Tibial nerve (tissue), 4 donors: Measurements from ENCODE around the gene PLEKHM2. TPM values are rescaled to one million over a fixed set of nuclear protein-coding genes. Genes with fewer than 3 reads are reported as not detected.

Source experiments
- DNase-seq, 2 donors: peaks; one replicate each; pipeline ENCODE4 v3.0.0-alpha.2; 2019; ENCODE audit warnings: low spot score in 2 of 2
- H3K27ac ChIP-seq, 4 donors: fragments of 200-600 bp; sonication (generic) in 3 of 4; one replicate each; pipeline ENCODE4 v1.5.1; 2017 to 2019; ENCODE audit warnings: mild to moderate bottlenecking in 1 of 4
- H3K27me3 ChIP-seq, 2 donors: fragments of 200-600 bp; sonication (generic) in 1 of 2; one replicate each; pipeline versions ENCODE4 v1.5.1 to v1.6.0; 2017 to 2019
- H3K36me3 ChIP-seq, 3 donors: fragments of 200-600 bp; sonication (generic); one replicate each; pipeline ENCODE4 v1.5.1; 2018 to 2019
- H3K4me1 ChIP-seq, 4 donors: fragments of 200-600 bp; sonication (generic) in 3 of 4; one replicate each; pipeline ENCODE4 v1.5.1; 2017 to 2019
- H3K4me3 ChIP-seq, 4 donors: fragments of 200-600 bp; sonication (generic) in 3 of 4; one replicate each; pipeline ENCODE4 v1.5.1; 2017 to 2019; ENCODE audit warnings: mild to moderate bottlenecking in 1 of 4, moderate library complexity in 1 of 4
- H3K9me3 ChIP-seq, 4 donors: fragments of 200-600 bp; sonication (generic) in 3 of 4; one replicate each; pipeline ENCODE4 v1.5.1; 2017 to 2019
- EP300 ChIP-seq, 2 donors: sonication (generic); formaldehyde crosslinking; IDR thresholded peaks; one replicate each; pipeline ENCODE4 v1.6.1; 2017; ENCODE audit warnings: antibody characterized with exemption in 2 of 2, mild to moderate bottlenecking in 1 of 2
- POLR2A ChIP-seq, 2 donors: fragments of 450-650 bp; IDR thresholded peaks; one replicate each; pipeline ENCODE4 v1.6.1; 2017; ENCODE audit warnings: antibody characterized with exemption in 2 of 2, mild to moderate bottlenecking in 2 of 2, moderate library complexity in 2 of 2
- WGBS, 2 donors: methylation state at CpG; one replicate each; pipeline ENCODE4 v1.1.5; 2018; 5-methylcytosine and 5-hydroxymethylcytosine counted together
- small RNA-seq: library from RNA; depleted of rRNA; stranded (forward); fragments of <200 nt; gene quantifications from one replicate; pipeline ENCODE3, GENCODE V24; 2016
- total RNA-seq, 4 donors: library from RNA; depleted of rRNA; stranded (reverse); fragments of >200 nt; gene quantifications; one replicate each; pipeline ENCODE4 v1.1.0, GENCODE V29; 2016
- TF ChIP-seq, protein P1 (sequence below), 5 experiments: fragments of 200-600 bp in 3 of 5; fragments of 450-650 bp in 2 of 5; sonication (generic) in 3 of 5; IDR thresholded peaks; one replicate each; pipeline ENCODE4 v1.5.1; 2016 to 2019; ENCODE audit warnings: antibody characterized with exemption in 5 of 5, mild to moderate bottlenecking in 3 of 5, moderate library complexity in 2 of 5

PLEKHM2 gene
- total RNA-seq, 4 donors from 2014 or later: 54.0 to 80.4 (median 57.1) TPM

DNA sequence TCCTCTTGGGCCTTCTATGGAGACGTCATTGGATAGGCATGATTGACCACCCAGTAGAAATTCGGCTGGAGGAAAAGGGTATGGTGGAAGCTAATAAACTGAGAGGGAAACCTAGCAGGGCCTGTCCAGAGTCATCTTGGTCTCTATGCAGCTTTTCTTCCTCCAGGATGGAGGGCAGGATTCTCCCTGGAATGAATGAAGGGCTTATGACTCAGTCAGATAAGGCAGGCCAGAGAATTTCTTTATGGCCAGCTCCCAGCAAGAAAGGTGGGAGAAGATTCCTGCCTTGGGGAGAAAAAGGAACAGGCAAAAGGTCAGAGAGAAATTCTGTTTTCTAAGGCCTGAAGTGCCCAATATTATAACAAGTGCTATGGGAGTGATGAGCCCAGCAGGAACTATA is 91.6 kb downstream of the PLEKHM2 start:
- no peaks in the 10 kb centered on the region for H3K4me1 ChIP-seq
- 69 to 75% methylated on average over 2 of the region's 2 CpGs for WGBS, 2 donors
- peaks cover 0 to 25% (median 0%) of the 10 kb centered on the region in 3 donors for H3K36me3 ChIP-seq
- H3K9me3 ChIP-seq: no peaks in the 10 kb centered on the region
- H3K27me3 ChIP-seq: no peaks in the 10 kb centered on the region
- no peak overlapping the region for H3K4me3 ChIP-seq
- H3K27ac ChIP-seq: no peak overlapping the region
- DNase-seq: no peak
- TF ChIP-seq POLR2A (IDR thresholded peaks at IDR 0.05) (no peak), EP300 (IDR thresholded peaks at IDR 0.05) (no peak)
- TF ChIP-seq, protein P1, sequence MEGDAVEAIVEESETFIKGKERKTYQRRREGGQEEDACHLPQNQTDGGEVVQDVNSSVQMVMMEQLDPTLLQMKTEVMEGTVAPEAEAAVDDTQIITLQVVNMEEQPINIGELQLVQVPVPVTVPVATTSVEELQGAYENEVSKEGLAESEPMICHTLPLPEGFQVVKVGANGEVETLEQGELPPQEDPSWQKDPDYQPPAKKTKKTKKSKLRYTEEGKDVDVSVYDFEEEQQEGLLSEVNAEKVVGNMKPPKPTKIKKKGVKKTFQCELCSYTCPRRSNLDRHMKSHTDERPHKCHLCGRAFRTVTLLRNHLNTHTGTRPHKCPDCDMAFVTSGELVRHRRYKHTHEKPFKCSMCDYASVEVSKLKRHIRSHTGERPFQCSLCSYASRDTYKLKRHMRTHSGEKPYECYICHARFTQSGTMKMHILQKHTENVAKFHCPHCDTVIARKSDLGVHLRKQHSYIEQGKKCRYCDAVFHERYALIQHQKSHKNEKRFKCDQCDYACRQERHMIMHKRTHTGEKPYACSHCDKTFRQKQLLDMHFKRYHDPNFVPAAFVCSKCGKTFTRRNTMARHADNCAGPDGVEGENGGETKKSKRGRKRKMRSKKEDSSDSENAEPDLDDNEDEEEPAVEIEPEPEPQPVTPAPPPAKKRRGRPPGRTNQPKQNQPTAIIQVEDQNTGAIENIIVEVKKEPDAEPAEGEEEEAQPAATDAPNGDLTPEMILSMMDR (IDR thresholded peaks at IDR 0.05): no peak

GRCh38 chr1:15777909-15778707 is 94.0 kb downstream of the PLEKHM2 start:
- no peak for DNase-seq
- Histone ChIP-seq H3K4me3 (no peak overlapping the region), H3K9me3 (no peaks in the 10 kb centered on the region), H3K27me3 (no peaks in the 10 kb centered on the region), H3K27ac (no peak overlapping the region), H3K36me3 (peaks cover 0 to 16% (median 0%) of the 10 kb centered on the region in 3 donors), H3K4me1 (no peaks in the 10 kb centered on the region)
- no peak for TF ChIP-seq POLR2A (IDR thresholded peaks at IDR 0.05)
- no peak for TF ChIP-seq EP300 (IDR thresholded peaks at IDR 0.05)
- TF ChIP-seq, protein P1 (IDR thresholded peaks at IDR 0.05): no peak
- WGBS, 2 donors: 85 to 93% methylated on average over 7 of the region's 7 CpGs

Small RNA genes within 50 kb of the gene (small RNA-seq; reads per million reads assigned to genes)
- gene AL121992.2: not detected

Other genes with a start within 250 kb of the PLEKHM2 start
- 1 to 10 TPM in 3 of 4 donors, under 1 TPM in 1; 0.98 to 5.7 (median 1.9) TPM for gene CTRC, start 245.9 kb upstream of the PLEKHM2 start, total RNA-seq
- 1 to 10 TPM in 3 of 4 donors, under 1 TPM in 1; 0.42 to 9.3 (median 1.5) TPM for gene CELA2A, start 227.6 kb upstream of the PLEKHM2 start, total RNA-seq
- not detected for gene CELA2B, start 208.2 kb upstream of the PLEKHM2 start, total RNA-seq
- gene CASP9, start 160.1 kb upstream of the PLEKHM2 start, total RNA-seq: 10 to 100 TPM; 39.6 to 82.8 (median 51.7) TPM
- 10 to 100 TPM; 11.4 to 35.0 (median 26.3) TPM for gene DNAJC16, start 157.5 kb upstream of the PLEKHM2 start, total RNA-seq
- not detected for gene AGMAT, start 99.3 kb upstream of the PLEKHM2 start, total RNA-seq
- gene DDI2, start 66.9 kb upstream of the PLEKHM2 start, total RNA-seq: 10 to 100 TPM; 41.7 to 79.8 (median 61.8) TPM
- 10 to 100 TPM in 1 of 4 donors, 1 to 10 TPM in 3; 2.8 to 23.7 (median 3.3) TPM for gene SLC25A34, start 51.9 kb downstream of the PLEKHM2 start, total RNA-seq
- not detected for gene TMEM82, start 58.2 kb downstream of the PLEKHM2 start, total RNA-seq
- gene FBLIM1, start 74.5 kb downstream of the PLEKHM2 start, total RNA-seq: 10 to 100 TPM; 33.3 to 46.5 (median 44.1) TPM
- gene UQCRHL, start 123.3 kb downstream of the PLEKHM2 start, total RNA-seq: 1 to 10 TPM; 1.1 to 2.5 (median 1.4) TPM
- gene SPEN, start 163.4 kb downstream of the PLEKHM2 start, total RNA-seq: 10 to 100 TPM; 67.9 to 87.0 (median 77.8) TPM